Activated CD8-positive, alpha-beta T cell treated with anti-CD3 and anti-CD28 coated beads for 36 hours (primary cell): ENCODE measurements around the gene VIPR1. TPM values are rescaled to one million over a fixed set of nuclear protein-coding genes. Genes with fewer than 3 reads are reported as not detected.

ENCODE experiments used
- ATAC-seq: fragments of 200-7000 bp; cut with Tn5 transposase; one replicate; pipeline ENCODE4 v1.10.0; 2021; ENCODE audit warnings: mild to moderate bottlenecking, moderate library complexity
- CTCF ChIA-PET: fragments of 350-600 bp; sonication (Branson Sonifier 250); formaldehyde crosslinking; loops from one replicate; lab custom pipeline; 2021; ENCODE audit warnings: antibody characterized with exemption; lab: Charles Lee
- POLR2A ChIA-PET: fragments of 350-600 bp; sonication (Branson Sonifier 250); formaldehyde crosslinking; loops from one replicate; lab custom pipeline; 2021; ENCODE audit warnings: antibody characterized with exemption; lab: Charles Lee
- DNase-seq: peaks from one replicate; pipeline ENCODE4 v3.0.0-alpha.2; 2020
- H3K27ac Mint-ChIP-seq: one replicate; pipeline ENCODE4 v1.8.0; 2021; ENCODE audit warnings: mild to moderate bottlenecking, mixed read lengths
- H3K27me3 Mint-ChIP-seq: one replicate; pipeline ENCODE4 v1.8.0; 2021; ENCODE audit warnings: mixed read lengths
- H3K36me3 Mint-ChIP-seq: one replicate; pipeline ENCODE4 v1.8.0; 2021; ENCODE audit warnings: low read depth, mixed read lengths
- H3K4me1 Mint-ChIP-seq: one replicate; pipeline ENCODE4 v1.8.0; 2021; ENCODE audit warnings: low read depth, mixed read lengths
- H3K4me3 Mint-ChIP-seq: one replicate; pipeline ENCODE4 v1.8.0; 2021; ENCODE audit warnings: mild to moderate bottlenecking, moderate library complexity, mixed read lengths
- H3K9me3 Mint-ChIP-seq: one replicate; pipeline ENCODE4 v1.8.0; 2021; ENCODE audit warnings: mixed read lengths
- intact Hi-C: fragments of 100-400 bp; cut with micrococcal nuclease; formaldehyde crosslinking; loops from one replicate; pipeline ENCODE4 v1.10.0; 2022
- total RNA-seq, 2 experiments: library from RNA; stranded (reverse); gene quantifications; one replicate each; pipeline ENCODE4 v1.2.3, GENCODE V29; 2021
- TF ChIP-seq, protein P1 (sequence below): fragments of 200-600 bp; IDR thresholded peaks from one replicate; pipeline ENCODE4 v1.8.0; 2022; ENCODE audit warnings: antibody characterized with exemption, mild to moderate bottlenecking

The VIPR1 gene
- total RNA-seq, 2 experiments from 2014 or later, result 8.5 to 9.0 TPM

DNA sequence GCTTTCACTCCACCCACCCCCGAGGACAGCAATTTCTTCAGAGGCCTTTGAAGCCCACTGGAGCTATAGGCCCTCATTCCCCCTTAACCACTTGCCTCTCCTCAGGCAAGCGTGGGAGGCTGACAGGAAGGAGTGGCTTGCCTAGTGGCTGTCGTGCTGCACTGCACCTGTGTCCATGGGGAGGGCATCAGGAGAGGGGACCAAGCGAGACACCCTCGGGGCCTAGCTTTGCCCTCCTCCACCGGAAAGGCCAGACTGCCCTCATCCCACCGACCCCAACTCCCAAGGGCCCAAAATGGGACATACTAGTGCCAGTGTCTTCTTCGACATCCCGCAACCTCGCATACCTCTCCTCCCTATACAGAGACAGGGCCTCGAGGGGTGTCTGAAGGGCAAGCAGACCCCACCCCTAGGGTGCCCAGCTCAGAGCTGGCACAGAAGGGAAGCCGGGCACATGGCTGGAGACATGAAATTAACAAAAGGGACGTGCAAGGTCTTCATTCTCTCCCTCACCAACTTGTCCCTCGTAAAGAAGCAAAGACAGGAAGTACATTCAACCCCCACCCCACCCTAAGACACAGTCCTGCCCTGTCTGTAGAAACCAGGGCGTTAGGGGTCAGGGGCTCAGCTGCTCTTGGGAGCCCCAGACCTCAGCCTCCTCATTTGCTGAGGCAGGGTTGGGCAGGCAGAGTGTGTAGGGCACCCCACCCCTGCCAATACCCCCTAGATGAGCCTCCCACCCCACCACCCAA, 24.3 kb downstream of the VIPR1 start:
- intact Hi-C loops, result no loop called here
- H3K9me3 Mint-ChIP-seq, result no peaks in the 10 kb centered on the region
- DNase-seq, result peak; percentile 82
- H3K4me1 Mint-ChIP-seq, result peaks cover 57% of the 10 kb centered on the region
- H3K4me3 Mint-ChIP-seq, result peak overlapping the region; percentile 21
- ATAC-seq, result peak; percentile 96
- H3K27ac Mint-ChIP-seq, result peak overlapping the region; percentile 91
- H3K36me3 Mint-ChIP-seq, result peaks cover 6% of the 10 kb centered on the region
- TF ChIP-seq, protein P1, sequence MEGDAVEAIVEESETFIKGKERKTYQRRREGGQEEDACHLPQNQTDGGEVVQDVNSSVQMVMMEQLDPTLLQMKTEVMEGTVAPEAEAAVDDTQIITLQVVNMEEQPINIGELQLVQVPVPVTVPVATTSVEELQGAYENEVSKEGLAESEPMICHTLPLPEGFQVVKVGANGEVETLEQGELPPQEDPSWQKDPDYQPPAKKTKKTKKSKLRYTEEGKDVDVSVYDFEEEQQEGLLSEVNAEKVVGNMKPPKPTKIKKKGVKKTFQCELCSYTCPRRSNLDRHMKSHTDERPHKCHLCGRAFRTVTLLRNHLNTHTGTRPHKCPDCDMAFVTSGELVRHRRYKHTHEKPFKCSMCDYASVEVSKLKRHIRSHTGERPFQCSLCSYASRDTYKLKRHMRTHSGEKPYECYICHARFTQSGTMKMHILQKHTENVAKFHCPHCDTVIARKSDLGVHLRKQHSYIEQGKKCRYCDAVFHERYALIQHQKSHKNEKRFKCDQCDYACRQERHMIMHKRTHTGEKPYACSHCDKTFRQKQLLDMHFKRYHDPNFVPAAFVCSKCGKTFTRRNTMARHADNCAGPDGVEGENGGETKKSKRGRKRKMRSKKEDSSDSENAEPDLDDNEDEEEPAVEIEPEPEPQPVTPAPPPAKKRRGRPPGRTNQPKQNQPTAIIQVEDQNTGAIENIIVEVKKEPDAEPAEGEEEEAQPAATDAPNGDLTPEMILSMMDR, result peak; percentile 17
- no peaks in the 10 kb centered on the region for H3K27me3 Mint-ChIP-seq
- ChIA-PET CTCF (interaction anchor here (0.6 to 4.5 kb wide), 10 partner anchors 10 to 280 kb away, joined by 3 to 22 read pairs (median 6); partner anchors contain the start of genes VIPR1 and ZBTB47), POLR2A (interaction anchor here (0.6 to 1.6 kb wide), 5 partner anchors 10 to 506 kb away, joined by 3 to 4 read pairs (median 3); partner anchors contain the start of gene VIPR1)

DNA sequence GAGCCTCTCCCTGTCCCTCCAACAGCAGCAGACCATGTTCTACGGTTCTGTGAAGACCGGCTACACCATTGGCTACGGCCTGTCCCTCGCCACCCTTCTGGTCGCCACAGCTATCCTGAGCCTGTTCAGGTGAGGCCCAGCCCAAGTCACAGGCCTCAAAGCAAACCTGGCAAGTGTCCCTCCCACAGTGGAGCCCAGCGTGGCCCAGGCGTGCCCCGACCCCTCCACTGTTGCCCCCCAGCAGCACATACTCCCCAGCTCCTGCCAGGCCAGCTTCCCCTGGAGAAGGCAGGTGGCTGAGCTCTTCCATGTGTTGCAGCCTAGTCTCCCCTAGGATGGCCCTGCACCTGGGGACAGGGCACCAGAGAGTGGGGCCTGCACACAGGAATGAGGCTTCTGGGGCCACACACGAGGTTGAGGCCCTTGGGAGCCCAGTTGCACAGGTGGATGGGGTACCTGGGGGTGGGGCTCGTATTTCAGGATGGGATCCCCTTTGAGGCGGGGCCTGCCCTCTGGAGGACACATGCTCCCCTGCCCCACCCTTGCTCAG, 25.0 kb downstream of the VIPR1 start:
- POLR2A ChIA-PET, result interaction anchor here (0.9 to 1.6 kb wide), 2 partner anchors 10 kb away, joined by 4 read pairs; no protein-coding TSS in a partner anchor
- intact Hi-C loops, result no loop called here
- H3K36me3 Mint-ChIP-seq, result peaks cover 6% of the 10 kb centered on the region
- H3K4me1 Mint-ChIP-seq, result peaks cover 59% of the 10 kb centered on the region
- no peak overlapping the region for H3K4me3 Mint-ChIP-seq
- CTCF ChIA-PET, result interaction anchor here (1.0 to 4.5 kb wide), 8 partner anchors 9 to 280 kb away, joined by 3 to 22 read pairs (median 7); partner anchors contain the start of gene VIPR1
- TF ChIP-seq, protein P1, result no peak
- no peak for DNase-seq
- H3K27ac Mint-ChIP-seq, result peak overlapping the region; percentile 91
- no peak for ATAC-seq
- H3K27me3 Mint-ChIP-seq, result no peaks in the 10 kb centered on the region
- no peaks in the 10 kb centered on the region for H3K9me3 Mint-ChIP-seq

DNA sequence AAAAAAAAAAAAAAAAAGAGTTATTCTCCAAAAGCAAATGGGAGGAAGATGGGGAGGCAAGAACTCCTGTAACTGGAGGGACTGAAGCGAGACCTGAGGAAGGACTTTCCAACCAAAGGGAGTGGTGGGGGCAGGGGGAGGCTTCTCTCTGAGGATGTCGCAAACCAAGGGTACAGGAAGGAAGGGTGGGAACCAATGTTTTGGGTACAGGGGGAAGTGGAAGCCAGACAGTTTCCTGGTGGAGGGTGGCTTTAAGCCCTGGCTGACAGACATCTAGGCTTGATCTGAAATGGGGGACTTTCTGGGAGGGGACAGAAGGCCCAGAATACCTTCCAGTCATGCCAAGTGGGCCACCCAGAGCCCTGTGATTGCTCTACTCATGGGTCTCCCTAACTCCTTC, 27.0 kb downstream of the VIPR1 start:
- Mint-ChIP-seq H3K27ac (peak overlapping the region; percentile 31), H3K4me1 (peaks cover 64% of the 10 kb centered on the region), H3K9me3 (no peaks in the 10 kb centered on the region), H3K36me3 (peaks cover 2% of the 10 kb centered on the region), H3K4me3 (no peak overlapping the region), H3K27me3 (no peaks in the 10 kb centered on the region)
- POLR2A ChIA-PET, result interaction anchor here (1.1 kb wide), 1 partner anchor 27 kb away, joined by 3 read pairs; the partner anchor contains the start of gene VIPR1
- no peak for DNase-seq
- ATAC-seq, result no peak
- CTCF ChIA-PET, result interaction anchor here (4.1 to 4.5 kb wide), 2 partner anchors 11 to 28 kb away, joined by 21 to 22 read pairs; partner anchors contain the start of gene VIPR1
- intact Hi-C loops, result no loop called here
- TF ChIP-seq, protein P1, result no peak

DNA sequence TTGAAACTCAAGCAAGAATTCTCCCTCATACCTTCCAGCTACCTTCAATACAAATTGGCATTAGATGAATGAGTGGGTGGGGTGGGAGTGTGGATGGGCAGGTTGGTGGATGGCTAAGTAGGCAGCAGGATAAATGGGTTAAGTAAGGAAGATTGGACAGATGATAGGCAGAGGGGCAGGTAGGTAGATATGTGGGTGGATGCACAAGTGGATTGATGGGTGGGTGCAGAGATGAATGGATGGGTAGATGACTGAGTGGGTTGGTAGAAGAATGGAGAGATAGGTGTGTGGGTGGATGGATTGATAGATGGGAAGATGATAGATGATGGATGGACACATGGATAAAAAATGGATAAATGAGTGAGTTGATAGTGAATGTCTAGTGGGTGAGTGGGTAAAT, 27.6 kb downstream of the VIPR1 start:
- no peak for ATAC-seq
- TF ChIP-seq, protein P1, result no peak
- H3K4me3 Mint-ChIP-seq, result no peak overlapping the region
- DNase-seq, result no peak
- intact Hi-C loops, result loop anchor here (10.0 kb wide), 1 partner anchor 285 kb away; no protein-coding TSS in a partner anchor
- no peaks in the 10 kb centered on the region for H3K27me3 Mint-ChIP-seq
- H3K9me3 Mint-ChIP-seq, result no peaks in the 10 kb centered on the region
- POLR2A ChIA-PET, result no interaction called here
- no peak overlapping the region for H3K27ac Mint-ChIP-seq
- CTCF ChIA-PET, result interaction anchor here (4.5 kb wide), 1 partner anchor 29 kb away, joined by 22 read pairs; the partner anchor contains the start of gene VIPR1
- H3K36me3 Mint-ChIP-seq, result peaks cover 2% of the 10 kb centered on the region
- peaks cover 61% of the 10 kb centered on the region for H3K4me1 Mint-ChIP-seq
